GM12872 (cell line): ENCODE measurements around the gene NT5DC1.

ENCODE experiments used
- TF ChIP-seq, protein P1 (sequence below): IDR thresholded peaks from 3 replicates; pipeline ENCODE4 v1.5.1; 2011; ENCODE audit warnings: low read depth, mild to moderate bottlenecking, low read length, moderate library complexity; ENCODE audit not compliant: insufficient read depth

NT5DC1 gene

DNA sequence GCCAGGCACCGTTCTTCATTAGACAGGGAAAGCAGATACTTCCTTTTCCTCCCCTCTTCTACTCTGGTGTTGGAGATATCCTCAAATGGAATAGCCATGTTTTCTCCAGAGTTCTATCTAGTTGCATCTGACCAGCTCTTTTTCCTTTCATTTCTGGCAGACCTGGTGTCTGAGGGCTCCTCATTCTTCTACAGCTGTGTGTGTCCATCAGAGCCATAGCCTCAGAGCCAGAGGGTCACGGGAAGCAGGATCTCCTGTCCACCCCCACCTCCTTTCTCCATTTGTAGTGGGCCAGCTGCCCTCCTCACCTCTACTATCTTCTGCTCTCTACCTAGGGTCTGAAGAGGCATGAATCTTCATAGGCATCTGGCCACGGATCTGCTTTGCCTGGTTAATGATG, 96.2 kb downstream of the NT5DC1 start:
- TF ChIP-seq, protein P1, sequence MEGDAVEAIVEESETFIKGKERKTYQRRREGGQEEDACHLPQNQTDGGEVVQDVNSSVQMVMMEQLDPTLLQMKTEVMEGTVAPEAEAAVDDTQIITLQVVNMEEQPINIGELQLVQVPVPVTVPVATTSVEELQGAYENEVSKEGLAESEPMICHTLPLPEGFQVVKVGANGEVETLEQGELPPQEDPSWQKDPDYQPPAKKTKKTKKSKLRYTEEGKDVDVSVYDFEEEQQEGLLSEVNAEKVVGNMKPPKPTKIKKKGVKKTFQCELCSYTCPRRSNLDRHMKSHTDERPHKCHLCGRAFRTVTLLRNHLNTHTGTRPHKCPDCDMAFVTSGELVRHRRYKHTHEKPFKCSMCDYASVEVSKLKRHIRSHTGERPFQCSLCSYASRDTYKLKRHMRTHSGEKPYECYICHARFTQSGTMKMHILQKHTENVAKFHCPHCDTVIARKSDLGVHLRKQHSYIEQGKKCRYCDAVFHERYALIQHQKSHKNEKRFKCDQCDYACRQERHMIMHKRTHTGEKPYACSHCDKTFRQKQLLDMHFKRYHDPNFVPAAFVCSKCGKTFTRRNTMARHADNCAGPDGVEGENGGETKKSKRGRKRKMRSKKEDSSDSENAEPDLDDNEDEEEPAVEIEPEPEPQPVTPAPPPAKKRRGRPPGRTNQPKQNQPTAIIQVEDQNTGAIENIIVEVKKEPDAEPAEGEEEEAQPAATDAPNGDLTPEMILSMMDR = no peak

- TF ChIP-seq, protein P1 = no peak
Observed at GRCh38 chr6:116200619-116201249, 100.1 kb downstream of the NT5DC1 start.

DNA sequence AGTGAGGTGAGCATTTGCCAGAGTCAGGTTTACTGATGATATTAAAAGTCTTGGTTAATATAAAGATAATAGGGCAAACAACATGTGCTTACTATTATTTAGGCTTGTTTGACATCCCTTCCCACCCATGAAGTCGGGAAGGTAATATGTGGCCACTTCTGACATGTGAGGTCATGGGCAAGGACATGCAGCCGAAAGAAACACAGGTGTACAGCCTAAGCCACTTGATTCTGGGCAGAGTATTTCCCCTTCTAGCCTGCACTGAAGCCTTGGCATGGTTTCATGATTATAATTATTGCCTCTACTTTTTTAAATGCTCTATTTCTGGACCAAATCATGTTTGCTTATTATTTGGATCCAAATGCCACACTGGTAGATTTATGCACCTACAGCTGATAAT, 100.9 kb downstream of the NT5DC1 start:
- TF ChIP-seq, protein P1 = no peak

DNA sequence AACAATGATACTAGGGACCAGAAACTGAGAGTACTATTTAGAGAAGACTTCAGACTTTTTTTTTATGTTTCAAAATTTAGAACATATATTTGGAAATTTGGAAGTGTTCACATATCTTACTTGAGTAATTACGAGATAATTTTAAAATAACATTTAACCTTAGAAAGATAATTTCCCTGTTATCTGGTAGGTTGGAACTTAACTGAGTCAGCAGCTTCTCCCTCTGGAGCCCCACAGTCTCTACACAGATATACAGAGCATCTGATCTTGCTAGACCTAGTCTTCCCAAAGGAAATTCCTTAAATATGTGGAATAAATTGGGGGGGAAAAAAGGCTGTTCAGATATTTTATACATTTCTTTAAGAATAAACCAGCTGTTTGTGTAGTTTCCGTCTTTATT, 104.6 kb downstream of the NT5DC1 start:
- TF ChIP-seq, protein P1 = no peak

DNA sequence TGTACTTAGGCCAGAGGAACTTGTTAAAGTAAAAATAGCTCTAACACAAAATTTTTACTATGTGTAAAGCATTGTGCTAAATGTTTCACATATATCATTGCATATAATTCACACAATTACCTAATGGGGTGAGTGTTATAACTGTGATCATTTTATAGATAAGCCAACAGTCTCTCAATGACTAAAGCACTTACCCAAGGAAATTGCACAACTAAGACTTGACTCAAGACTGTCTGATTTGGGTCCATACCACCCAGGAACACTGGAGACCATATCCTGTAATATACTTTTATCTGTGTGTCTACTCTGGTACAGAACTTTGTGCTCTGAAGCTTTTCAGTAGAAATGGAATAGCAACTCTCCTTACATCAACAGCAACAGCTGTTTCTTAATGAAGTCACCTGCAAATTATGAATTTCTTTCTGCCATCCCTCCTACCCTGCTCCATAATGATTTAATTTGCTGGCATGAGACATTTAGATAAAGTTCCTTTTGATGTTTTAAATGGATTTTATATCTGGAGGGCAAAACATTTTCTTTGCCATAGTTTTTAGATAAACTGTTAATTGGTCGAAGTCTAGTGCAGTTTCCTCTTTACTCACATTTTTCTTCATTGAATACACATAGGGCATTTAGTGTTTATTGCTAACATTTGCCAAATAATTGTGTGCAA, 105.7 kb downstream of the NT5DC1 start:
- TF ChIP-seq, protein P1 = no peak

- TF ChIP-seq, protein P1 = no peak
Observed at GRCh38 chr6:116208056-116208785, 107.6 kb downstream of the NT5DC1 start.

- TF ChIP-seq, protein P1 = no peak
Observed at GRCh38 chr6:116210316-116210715, 109.7 kb downstream of the NT5DC1 start.
